ENCODE measurements around the gene LYST. TPM values are rescaled to one million over a fixed set of nuclear protein-coding genes. Genes with fewer than 3 reads are reported as not detected.

The LYST gene
- total and polyA plus RNA-seq, 2 of the 4 experiments (the other 2 are of a cell fraction): 2.2 to 7.2 TPM

DNA sequence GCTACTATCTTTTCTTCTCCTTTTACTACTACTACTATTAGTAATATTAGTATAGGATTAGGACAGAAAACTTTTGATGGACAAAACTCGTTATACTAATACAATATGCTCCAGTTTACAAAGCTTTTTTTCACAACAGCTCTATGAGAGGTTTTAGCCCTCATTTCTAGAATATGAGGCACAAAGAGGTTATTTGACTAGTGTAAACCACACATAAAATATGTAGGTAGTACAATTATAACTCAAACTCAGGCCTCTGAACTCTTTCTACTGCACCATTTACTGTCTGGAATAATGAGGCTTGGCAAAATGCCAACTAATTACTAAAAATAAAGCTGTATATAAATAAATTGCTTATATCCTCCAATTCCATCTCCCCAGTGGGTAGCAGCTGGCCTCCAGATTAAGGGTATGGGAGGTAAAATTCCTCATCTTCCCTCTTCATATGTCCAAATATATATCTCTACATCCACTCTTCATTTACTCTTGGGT lies 99.9 kb downstream of the LYST start:
- H2BK15ac ChIP-seq (ENCODE audit: low read depth, low read length): no peak overlapping the region
- WGBS, 2 experiments (ENCODE audit: extremely low coverage in 2 of 2, insufficient read length in 1 of 2): no CpG with 5 or more reads among the region's 1 CpG
- H3K23ac ChIP-seq (ENCODE audit: low read depth, low read length): no peak overlapping the region
- no peak overlapping the region for H3K18ac ChIP-seq (ENCODE audit: low read depth, low read length)
- no peak overlapping the region for H2AFZ ChIP-seq (replicated peaks; ENCODE audit: low read length, poor library complexity)
- H3K4me2 ChIP-seq (ENCODE audit: low read depth, low read length): no peak overlapping the region
- ChIA-PET POLR2A (ENCODE audit: unreplicated experiment) (interaction anchor here (0.6 kb wide), 1 partner anchor 18 kb away, joined by 3 read pairs; no protein-coding TSS in a partner anchor), CTCF (no interaction called here)
- H3K9me3 ChIP-seq (ENCODE audit: control insufficient read depth, insufficient read depth, low read length): no peaks in the 10 kb centered on the region
- H3K27ac ChIP-seq (ENCODE audit: insufficient read depth, low read length): no peak overlapping the region
- dilution Hi-C loops (cut with HindIII; ENCODE audit: low sequenced_read_pairs, unreplicated experiment) (no loop called here), intact Hi-C loops (cut with micrococcal nuclease) (no loop called here), in situ Hi-C loops (cut with MboI; ENCODE audit: low sequenced_read_pairs) (no loop called here)
- TF ChIP-seq MAZ (IDR thresholded peaks at IDR 0.05; ENCODE audit: borderline replicate concordance, low read depth, low read length): no peak
- TF ChIP-seq CHD1 (IDR thresholded peaks at IDR 0.05; ENCODE audit: low read depth, low read length): no peak
- TF ChIP-seq FOS (IDR thresholded peaks at IDR 0.05; ENCODE audit: low read depth, low read length): no peak
- no peak overlapping the region for H3K14ac ChIP-seq (replicated peaks; ENCODE audit: low read depth, low read length)
- H3K9me1 ChIP-seq (ENCODE audit: insufficient read depth, low read length): no peaks in the 10 kb centered on the region
- H3K4ac ChIP-seq (ENCODE audit: low read depth, low read length): no peak overlapping the region
- H2BK120ac ChIP-seq (ENCODE audit: low read depth, low read length): no peak overlapping the region
- H3K9ac ChIP-seq (ENCODE audit: low read depth, low read length): no peak overlapping the region
- no peak overlapping the region for H2AK9ac ChIP-seq (replicated peaks; ENCODE audit: low read depth, low read length, poor library complexity)
- no peak overlapping the region for H2AK5ac ChIP-seq (ENCODE audit: low read depth, low read length)
- H3K36me3 ChIP-seq (ENCODE audit: control insufficient read depth, insufficient read depth, low read length): no peaks in the 10 kb centered on the region
- no TSS peak for BruUV-seq (replicated peaks)
- no peak overlapping the region for H2BK5ac ChIP-seq (ENCODE audit: low read depth, low read length, poor library complexity, severe bottlenecking)
- no peaks in the 10 kb centered on the region for H3K79me1 ChIP-seq (ENCODE audit: low read depth in 1 of 2, low read length in 2 of 2)
- H3K56ac ChIP-seq (ENCODE audit: extremely low read depth, insufficient read depth, low read length): no peak overlapping the region
- H3K27me3 ChIP-seq (ENCODE audit: control insufficient read depth, insufficient read depth, low read length): no peaks in the 10 kb centered on the region
- H4K5ac ChIP-seq (ENCODE audit: low read depth, low read length): no peak overlapping the region
- no peaks in the 10 kb centered on the region for H3K4me1 ChIP-seq (ENCODE audit: control insufficient read depth, insufficient read depth, low read length)
- no peak overlapping the region for H2BK20ac ChIP-seq (ENCODE audit: low read depth, low read length)
- no peak overlapping the region for H3K4me3 ChIP-seq (ENCODE audit: insufficient read depth, low read depth, low read length)
- H4K20me1 ChIP-seq (ENCODE audit: insufficient read depth, low read length): no peaks in the 10 kb centered on the region
- DNase-seq (no peak), ATAC-seq (ENCODE audit: low read depth) (no peak)
- no peak overlapping the region for H4K91ac ChIP-seq (ENCODE audit: insufficient read depth, low read depth, low read length)
- no peak overlapping the region for H4K8ac ChIP-seq (ENCODE audit: low read depth in 2 of 2, low read length in 2 of 2)

Data from IMR-90 (cell line).